Measurements from ENCODE around the gene NHLH2. TPM values are rescaled to one million over a fixed set of nuclear protein-coding genes. Genes with fewer than 3 reads are reported as not detected.
A peak's percentile ranks its signal among the peaks of the same experiment; 100 is the strongest.

NHLH2 gene
- polyA plus RNA-seq, 1 experiment: not detected

- Histone ChIP-seq H3K4me3 (ENCODE audit: low read depth, low read length) (no peak overlapping the region), H3K27me3 (ENCODE audit: control insufficient read depth, insufficient read depth, low read length) (peaks cover 2% of the 10 kb centered on the region), H3K27ac (ENCODE audit: low read depth, low read length) (no peak overlapping the region), H3K9me3 (ENCODE audit: control insufficient read depth, insufficient read depth, low read length) (no peaks in the 10 kb centered on the region)
- ChIA-PET CTCF (interaction anchor here (0.7 to 1.2 kb wide), 9 partner anchors 20 to 1816 kb away, joined by 3 to 6 read pairs (median 4); no protein-coding TSS in a partner anchor), POLR2A (no interaction called here)
- DNase-seq (ENCODE audit: low read depth, low spot score): no peak
- TF ChIP-seq, protein P1, sequence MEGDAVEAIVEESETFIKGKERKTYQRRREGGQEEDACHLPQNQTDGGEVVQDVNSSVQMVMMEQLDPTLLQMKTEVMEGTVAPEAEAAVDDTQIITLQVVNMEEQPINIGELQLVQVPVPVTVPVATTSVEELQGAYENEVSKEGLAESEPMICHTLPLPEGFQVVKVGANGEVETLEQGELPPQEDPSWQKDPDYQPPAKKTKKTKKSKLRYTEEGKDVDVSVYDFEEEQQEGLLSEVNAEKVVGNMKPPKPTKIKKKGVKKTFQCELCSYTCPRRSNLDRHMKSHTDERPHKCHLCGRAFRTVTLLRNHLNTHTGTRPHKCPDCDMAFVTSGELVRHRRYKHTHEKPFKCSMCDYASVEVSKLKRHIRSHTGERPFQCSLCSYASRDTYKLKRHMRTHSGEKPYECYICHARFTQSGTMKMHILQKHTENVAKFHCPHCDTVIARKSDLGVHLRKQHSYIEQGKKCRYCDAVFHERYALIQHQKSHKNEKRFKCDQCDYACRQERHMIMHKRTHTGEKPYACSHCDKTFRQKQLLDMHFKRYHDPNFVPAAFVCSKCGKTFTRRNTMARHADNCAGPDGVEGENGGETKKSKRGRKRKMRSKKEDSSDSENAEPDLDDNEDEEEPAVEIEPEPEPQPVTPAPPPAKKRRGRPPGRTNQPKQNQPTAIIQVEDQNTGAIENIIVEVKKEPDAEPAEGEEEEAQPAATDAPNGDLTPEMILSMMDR (IDR thresholded peaks at IDR 0.05; ENCODE audit: low read depth, low read length): no peak
Measured at GRCh38 chr1:115809076-115809475, 31.9 kb downstream of the NHLH2 start.

DNA sequence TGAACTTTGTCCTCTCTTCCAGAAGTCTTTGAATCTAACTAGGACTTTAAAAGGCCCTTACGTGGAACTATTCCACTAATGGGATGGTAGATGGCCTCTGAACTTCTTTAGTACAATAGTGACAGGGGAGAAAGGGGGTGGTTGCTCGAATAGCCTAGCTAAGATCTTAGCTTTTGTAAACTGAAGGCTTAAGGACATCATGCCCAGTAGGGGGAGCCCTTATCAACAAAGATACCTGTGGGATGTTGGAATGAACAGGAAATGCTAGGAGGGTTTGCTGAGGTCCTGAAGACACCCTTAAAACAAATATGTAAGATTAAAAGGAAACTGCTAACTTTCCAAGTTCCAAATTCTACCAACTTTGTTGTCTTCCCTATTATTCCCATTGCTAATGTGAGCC, 33.2 kb downstream of the NHLH2 start:
- peaks cover 2% of the 10 kb centered on the region for H3K27me3 ChIP-seq (ENCODE audit: control insufficient read depth, insufficient read depth, low read length)
- TF ChIP-seq, protein P1 (IDR thresholded peaks at IDR 0.05; ENCODE audit: low read depth, low read length): peak; percentile 84
- no peak overlapping the region for H3K27ac ChIP-seq (ENCODE audit: low read depth, low read length)
- POLR2A ChIA-PET: no interaction called here
- no peaks in the 10 kb centered on the region for H3K9me3 ChIP-seq (ENCODE audit: control insufficient read depth, insufficient read depth, low read length)
- DNase-seq (ENCODE audit: low read depth, low spot score): peak; percentile 26
- CTCF ChIA-PET: interaction anchor here (0.7 to 2.0 kb wide), 7 partner anchors 9 to 691 kb away, joined by 3 to 11 read pairs (median 4); no protein-coding TSS in a partner anchor
- no peak overlapping the region for H3K4me3 ChIP-seq (ENCODE audit: low read depth, low read length)

DNA sequence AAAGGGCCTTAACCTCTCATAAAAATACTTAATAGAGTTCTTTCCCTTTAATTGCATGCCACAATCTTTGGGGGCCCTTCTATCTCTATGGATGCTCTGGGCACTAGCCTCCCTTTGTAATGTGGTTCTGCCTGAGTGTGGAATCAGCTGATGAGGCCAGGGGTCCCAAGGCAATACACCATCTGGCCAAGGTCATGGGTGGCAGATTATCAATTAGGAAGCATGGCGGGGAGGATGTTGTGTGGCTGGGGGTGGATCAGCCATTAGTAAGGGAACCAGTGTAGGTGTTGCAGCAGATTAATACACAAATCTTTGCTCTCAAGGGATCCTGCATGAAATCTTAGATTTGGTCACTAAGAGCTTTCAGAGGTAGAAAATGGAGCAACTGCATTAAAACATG, 35.3 kb downstream of the NHLH2 start:
- ChIA-PET POLR2A (no interaction called here), CTCF (interaction anchor here (1.4 kb wide), 1 partner anchor 215 kb away, joined by 4 read pairs; no protein-coding TSS in a partner anchor)
- H3K27ac ChIP-seq (ENCODE audit: low read depth, low read length): no peak overlapping the region
- no peak for DNase-seq (ENCODE audit: low read depth, low spot score)
- TF ChIP-seq, protein P1 (IDR thresholded peaks at IDR 0.05; ENCODE audit: low read depth, low read length): no peak
- H3K4me3 ChIP-seq (ENCODE audit: low read depth, low read length): no peak overlapping the region
- H3K27me3 ChIP-seq (ENCODE audit: control insufficient read depth, insufficient read depth, low read length): peaks cover 2% of the 10 kb centered on the region
- H3K9me3 ChIP-seq (ENCODE audit: control insufficient read depth, insufficient read depth, low read length): no peaks in the 10 kb centered on the region

GRCh38 chr1:115802416-115802815, 38.5 kb downstream of the NHLH2 start:
- DNase-seq (ENCODE audit: low read depth, low spot score): no peak
- ChIA-PET POLR2A (no interaction called here), CTCF (no interaction called here)
- no peaks in the 10 kb centered on the region for H3K9me3 ChIP-seq (ENCODE audit: control insufficient read depth, insufficient read depth, low read length)
- TF ChIP-seq, protein P1 (IDR thresholded peaks at IDR 0.05; ENCODE audit: low read depth, low read length): no peak
- H3K27me3 ChIP-seq (ENCODE audit: control insufficient read depth, insufficient read depth, low read length): no peaks in the 10 kb centered on the region
- H3K27ac ChIP-seq (ENCODE audit: low read depth, low read length): no peak overlapping the region
- H3K4me3 ChIP-seq (ENCODE audit: low read depth, low read length): no peak overlapping the region

DNA sequence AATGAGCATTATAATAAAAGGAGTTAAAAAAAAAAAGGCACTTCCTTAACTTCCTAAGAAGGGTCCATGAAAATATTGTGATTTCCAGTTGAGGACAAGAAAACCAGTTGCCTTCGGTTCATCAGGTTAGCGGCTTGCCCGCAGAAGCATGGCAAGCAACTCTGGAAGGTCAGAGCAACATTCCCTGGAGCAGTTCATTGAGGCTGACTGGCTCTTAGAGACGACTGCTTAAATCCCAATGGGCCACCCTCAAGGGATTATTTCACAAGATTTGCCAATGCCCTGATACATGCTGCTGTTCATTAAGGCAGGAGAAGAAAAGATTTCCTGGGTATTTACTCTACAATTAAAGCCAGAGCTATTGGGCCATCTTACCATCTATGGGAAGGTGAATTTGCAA, 43.4 kb downstream of the NHLH2 start:
- ChIA-PET CTCF (no interaction called here), POLR2A (no interaction called here)
- Histone ChIP-seq H3K4me3 (ENCODE audit: low read depth, low read length) (no peak overlapping the region), H3K27ac (ENCODE audit: low read depth, low read length) (no peak overlapping the region), H3K27me3 (ENCODE audit: control insufficient read depth, insufficient read depth, low read length) (no peaks in the 10 kb centered on the region), H3K9me3 (ENCODE audit: control insufficient read depth, insufficient read depth, low read length) (no peaks in the 10 kb centered on the region)
- no peak for DNase-seq (ENCODE audit: low read depth, low spot score)
- TF ChIP-seq, protein P1 (IDR thresholded peaks at IDR 0.05; ENCODE audit: low read depth, low read length): no peak
